ENCODE data around the gene SSNA1.

SSNA1 gene

GRCh38 chr9:137169896-137170358 lies 18.5 kb upstream of the SSNA1 start, which contains the start of gene LRRC26 (continued):
- no peak for TF ChIP-seq ZNF580 (tag by site-specific recombination; IDR thresholded peaks at IDR 0.05)
- 0 out of 2 replicates have a peak, but pooled peaks have one; percentile 15 for TF ChIP-seq BCL11A (tag by site-specific recombination; IDR thresholded peaks at IDR 0.05; ENCODE audit: low read depth)
- TF ChIP-seq ZNF449 (tag by site-specific recombination; IDR thresholded peaks at IDR 0.05) = no peak
- peak; percentile 81 for TF ChIP-seq GLIS1 (tag by site-specific recombination; IDR thresholded peaks at IDR 0.05)
- no peak for TF ChIP-seq ZNF571 (tag by site-specific recombination; IDR thresholded peaks at IDR 0.05)
- TF ChIP-seq KLF1 (tag by site-specific recombination; IDR thresholded peaks at IDR 0.05) = peak; percentile 99
- TF ChIP-seq KLF17 (tag by site-specific recombination; IDR thresholded peaks at IDR 0.05) = peak; percentile 45; the same call in 1 of the 2 replicates
- 0 out of 2 replicates have a peak, but pooled peaks have one; percentile 12 for TF ChIP-seq SP2 (tag by site-specific recombination; IDR thresholded peaks at IDR 0.05)
- 0 out of 2 replicates have a peak, but pooled peaks have one; percentile 11 for TF ChIP-seq ZNF600 (tag by site-specific recombination; IDR thresholded peaks at IDR 0.05)
- TF ChIP-seq KLF8 (tag by site-specific recombination; IDR thresholded peaks at IDR 0.05) = peak; percentile 61; the same call in 1 of the 2 replicates
- peak; percentile 32; the same call in 1 of the 2 replicates for TF ChIP-seq PATZ1 (tag by site-specific recombination; IDR thresholded peaks at IDR 0.05)
- TF ChIP-seq ZNF544 (tag by site-specific recombination; IDR thresholded peaks at IDR 0.05) = no peak
- peak; percentile 95 for TF ChIP-seq SCRT2 (tag by site-specific recombination; IDR thresholded peaks at IDR 0.05)
- TF ChIP-seq ZNF157 (tag by site-specific recombination; IDR thresholded peaks at IDR 0.05) = no peak
- TF ChIP-seq ZNF785 (tag by site-specific recombination; IDR thresholded peaks at IDR 0.05) = no peak; the same call in 1 of the 2 replicates
- TF ChIP-seq ZEB2 (tag by site-specific recombination; IDR thresholded peaks at IDR 0.05) = peak; percentile 13; the same call in 1 of the 2 replicates
- 0 out of 2 replicates have a peak, but pooled peaks have one; percentile 32 for TF ChIP-seq ZNF2 (tag by site-specific recombination; IDR thresholded peaks at IDR 0.05)
- TF ChIP-seq BCL11B (tag by site-specific recombination; IDR thresholded peaks at IDR 0.05; ENCODE audit: low read depth) = 0 out of 2 replicates have a peak, but pooled peaks have one; percentile 47
- peak; percentile 78; the same call in 1 of the 2 replicates for TF ChIP-seq SCRT1 (tag by site-specific recombination; IDR thresholded peaks at IDR 0.05; ENCODE audit: borderline replicate concordance)
- no peak for TF ChIP-seq RBAK (tag by site-specific recombination; IDR thresholded peaks at IDR 0.05)
- peak; percentile 58; the same call in 1 of the 2 replicates for TF ChIP-seq GLIS2 (tag by site-specific recombination; IDR thresholded peaks at IDR 0.05)

GRCh38 chr9:137170486-137171148 lies 17.9 kb upstream of the SSNA1 start:
- no peaks in the 10 kb centered on the region for H3K9me3 ChIP-seq (ENCODE audit: control insufficient read depth, insufficient read depth, low read depth, low read length)
- no peak overlapping the region for H3K27ac ChIP-seq (ENCODE audit: extremely low read depth, low read depth, low read length)
- ChIA-PET CTCF (interaction anchor here (0.5 to 1.8 kb wide), 4 partner anchors 41 to 66 kb away, joined by 3 to 7 read pairs (median 5); no protein-coding TSS in a partner anchor), POLR2A (interaction anchor here (0.7 to 7.4 kb wide), 3 partner anchors 20 to 41 kb away, joined by 3 to 53 read pairs (median 6); no protein-coding TSS in a partner anchor)
- H3K4me1 ChIP-seq (ENCODE audit: control insufficient read depth, insufficient read depth, low read length) = no peaks in the 10 kb centered on the region; the same call in 1 of the 2 replicates
- no peak overlapping the region for H3K4me3 ChIP-seq (ENCODE audit: low read depth, low read length)
- peaks cover 0 to 3% of the 10 kb centered on the region in 2 experiments; a peak in 1 of 3 replicates for H3K36me3 ChIP-seq (ENCODE audit: control insufficient read depth in 2 of 2, insufficient read depth in 1 of 2, low read length in 2 of 2)
- TF ChIP-seq ZNF501 (tag by site-specific recombination; IDR thresholded peaks at IDR 0.05) (no peak), SALL2 (tag by site-specific recombination; IDR thresholded peaks at IDR 0.05; ENCODE audit: borderline replicate concordance) (no peak), GLIS1 (tag by site-specific recombination; IDR thresholded peaks at IDR 0.05) (0 out of 2 replicates have a peak, but pooled peaks have one; percentile 22), KLF17 (tag by site-specific recombination; IDR thresholded peaks at IDR 0.05) (no peak), ZNF274 (IDR thresholded peaks at IDR 0.05; ENCODE audit: low read length) (no peak), ZNF274 (tag by site-specific recombination; IDR thresholded peaks at IDR 0.05; ENCODE audit: borderline replicate concordance) (no peak), ZNF404 (tag by site-specific recombination; IDR thresholded peaks at IDR 0.05) (no peak), ZFHX2 (tag by site-specific recombination; conservative IDR thresholded peaks at IDR 0.05) (no peak), PRDM6 (tag by site-specific recombination; IDR thresholded peaks at IDR 0.05) (no peak), ZNF214 (tag by site-specific recombination; IDR thresholded peaks at IDR 0.05; ENCODE audit: borderline replicate concordance) (no peak)

Measured in HEK293 (cell line).